HS-5 (cell line): ENCODE data around the gene LIG1.

ENCODE experiments used
- DNase-seq: peaks from one replicate; pipeline ENCODE4 v3.0.0-alpha.2; 2012; ENCODE audit warnings: low read depth

The LIG1 gene

GRCh38 chr19:48169939-48170803 lies at the start of gene LIG1, which contains the start of gene ZSWIM9:
LIG1 (minus strand) TSS chr19:48170344; CDS start chr19:48165566, 4,778 bp downstream.
ZSWIM9 (plus strand) TSS chr19:48170680; CDS start chr19:48171803, 1,123 bp downstream.
- DNase-seq: peak; percentile 79

- DNase-seq: no peak
Measured at GRCh38 chr19:48218997-48219396, 48.9 kb upstream of the LIG1 start.

- no peak for DNase-seq
Measured at GRCh38 chr19:48216933-48217332, 46.8 kb upstream of the LIG1 start.

GRCh38 chr19:48213959-48214358 lies 43.8 kb upstream of the LIG1 start:
- DNase-seq: no peak

GRCh38 chr19:48210005-48210404 lies 39.9 kb upstream of the LIG1 start:
- no peak for DNase-seq

GRCh38 chr19:48206397-48207093 lies 36.4 kb upstream of the LIG1 start:
- DNase-seq: no peak

GRCh38 chr19:48203794-48204628 lies 33.9 kb upstream of the LIG1 start:
- peak; percentile 85 for DNase-seq

- no peak for DNase-seq
Measured at GRCh38 chr19:48203222-48203793, 33.2 kb upstream of the LIG1 start.

- DNase-seq: no peak
Measured at GRCh38 chr19:48196933-48197665, 27.0 kb upstream of the LIG1 start.

- DNase-seq: no peak
Measured at GRCh38 chr19:48196321-48196763, 26.2 kb upstream of the LIG1 start.

GRCh38 chr19:48194844-48195830 lies 25.0 kb upstream of the LIG1 start:
- no peak for DNase-seq

GRCh38 chr19:48194041-48194843 lies 24.1 kb upstream of the LIG1 start:
- no peak for DNase-seq

GRCh38 chr19:48192750-48193149 lies 22.6 kb upstream of the LIG1 start:
- no peak for DNase-seq

GRCh38 chr19:48190885-48191284 lies 20.7 kb upstream of the LIG1 start:
- DNase-seq: no peak

GRCh38 chr19:48190288-48190884 lies 20.2 kb upstream of the LIG1 start:
- DNase-seq: no peak

GRCh38 chr19:48186541-48186991 lies 16.4 kb upstream of the LIG1 start:
- DNase-seq: no peak

- DNase-seq: no peak
Measured at GRCh38 chr19:48186015-48186414, 15.9 kb upstream of the LIG1 start.

GRCh38 chr19:48183356-48183755 lies 13.2 kb upstream of the LIG1 start:
- no peak for DNase-seq

GRCh38 chr19:48182434-48182833 lies 12.3 kb upstream of the LIG1 start:
- DNase-seq: no peak
